ENCODE results near the gene SLC35A3.

Gene SLC35A3

DNA sequence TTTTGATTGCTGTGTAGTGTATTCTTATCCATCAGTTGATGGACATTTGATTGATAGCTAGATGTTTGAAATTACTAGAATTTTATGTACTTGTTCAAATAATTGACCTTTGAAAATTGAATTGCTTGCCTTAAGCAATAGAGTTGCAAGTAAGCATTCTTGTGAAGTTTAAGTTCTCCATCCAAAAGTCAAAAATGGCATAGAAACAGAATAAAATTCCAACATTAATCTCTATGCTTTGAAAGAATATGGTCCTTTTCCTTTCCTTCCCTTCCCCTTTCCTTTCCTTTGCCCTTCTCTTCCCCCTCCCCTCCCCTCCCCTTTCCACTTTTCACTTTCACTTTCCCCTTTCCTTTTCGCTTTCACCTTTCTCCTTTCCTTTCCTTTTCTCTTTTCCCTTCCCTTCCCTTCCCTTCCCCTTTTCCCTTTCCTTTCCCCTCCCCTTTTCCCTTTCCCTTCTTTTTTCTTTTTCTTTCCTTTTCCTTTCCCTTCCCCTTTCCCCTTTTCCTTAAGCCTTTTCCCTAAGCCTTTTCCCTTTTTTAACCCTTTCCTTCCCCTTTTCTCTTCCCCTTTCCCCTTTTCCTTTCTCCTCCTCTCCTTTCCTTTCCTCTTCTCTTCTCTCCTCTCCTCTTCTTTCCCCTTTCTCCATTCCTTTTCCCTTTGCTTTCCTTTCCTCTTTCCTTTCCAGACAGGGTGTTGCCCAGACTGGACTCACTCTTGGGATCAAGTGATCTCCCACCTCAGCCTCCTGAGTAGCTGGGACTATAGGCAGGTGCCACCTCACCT, 95.6 kb downstream of the SLC35A3 start:
- Histone ChIP-seq H3K4me2 (ENCODE audit: low read length) (no peak overlapping the region), H3K4me3 (ENCODE audit: low read length) (no peak overlapping the region), H3K36me3 (ENCODE audit: insufficient read depth, low read length) (peaks cover 70% of the 10 kb centered on the region), H3K9ac (ENCODE audit: low read depth, low read length) (no peak overlapping the region), H3K4me1 (ENCODE audit: control insufficient read depth, insufficient read depth, low read length) (no peaks in the 10 kb centered on the region), H3K9me3 (replicated peaks; ENCODE audit: low read length) (no peaks in the 10 kb centered on the region), H3K27me3 (ENCODE audit: control insufficient read depth, insufficient read depth, low read length) (no peaks in the 10 kb centered on the region)

DNA sequence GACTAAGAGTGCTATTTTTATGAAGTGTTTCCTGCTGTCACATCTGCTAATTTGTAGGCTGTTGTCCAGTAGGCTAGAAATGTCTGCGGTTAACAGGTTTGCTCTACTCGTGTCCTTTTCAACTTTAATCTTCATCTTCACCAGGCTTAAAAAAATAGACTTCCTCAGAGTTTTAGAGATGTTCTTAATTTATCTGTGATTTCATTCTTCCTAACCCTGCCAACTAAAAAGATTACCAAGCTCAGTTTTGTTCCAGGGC, 96.1 kb downstream of the SLC35A3 start:
- Histone ChIP-seq H3K4me1 (ENCODE audit: control insufficient read depth, insufficient read depth, low read length) (no peaks in the 10 kb centered on the region), H3K4me3 (ENCODE audit: low read length) (no peak overlapping the region), H3K36me3 (ENCODE audit: insufficient read depth, low read length) (peaks cover 70% of the 10 kb centered on the region), H3K4me2 (ENCODE audit: low read length) (no peak overlapping the region), H3K27me3 (ENCODE audit: control insufficient read depth, insufficient read depth, low read length) (no peaks in the 10 kb centered on the region), H3K9me3 (replicated peaks; ENCODE audit: low read length) (no peaks in the 10 kb centered on the region), H3K9ac (ENCODE audit: low read depth, low read length) (no peak overlapping the region)

DNA sequence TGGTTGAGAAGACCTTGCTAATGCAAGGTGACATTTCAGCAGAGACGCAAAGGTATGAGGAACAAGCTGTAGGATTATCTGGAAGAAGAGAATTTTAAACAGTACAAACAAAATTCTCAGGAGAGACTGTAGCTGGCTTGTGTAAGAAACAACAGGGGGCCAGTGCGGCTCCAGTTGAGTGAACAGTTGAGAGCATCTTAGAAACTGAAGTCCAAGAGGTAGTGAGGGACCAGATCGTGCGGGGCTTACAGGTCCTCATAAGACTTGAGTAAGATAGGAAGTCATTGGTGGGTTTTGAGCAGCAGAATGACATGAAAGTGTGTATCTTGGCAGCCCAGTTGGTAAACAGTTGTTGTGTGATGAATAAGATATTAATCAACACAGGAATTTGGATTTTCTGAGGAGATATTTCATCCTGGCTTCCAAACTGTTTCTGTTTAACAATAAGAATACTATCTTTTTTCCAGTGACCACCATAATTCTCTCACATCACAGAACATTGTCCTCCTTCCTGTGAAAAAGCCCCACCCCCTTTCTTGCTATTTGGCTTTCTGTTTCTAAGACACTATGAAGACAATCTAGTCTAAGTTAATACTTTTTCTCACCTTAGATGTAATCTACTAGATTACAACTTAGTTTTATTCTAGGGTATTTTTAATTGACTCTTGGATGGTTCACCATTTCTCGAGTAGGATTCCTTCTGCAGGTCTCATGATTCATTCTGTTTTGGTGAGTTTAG, 100.6 kb downstream of the SLC35A3 start:
- no peaks in the 10 kb centered on the region for H3K9me3 ChIP-seq (replicated peaks; ENCODE audit: low read length)
- H3K4me3 ChIP-seq (ENCODE audit: low read length), result no peak overlapping the region
- H3K9ac ChIP-seq (ENCODE audit: low read depth, low read length), result no peak overlapping the region
- no peak overlapping the region for H3K4me2 ChIP-seq (ENCODE audit: low read length)
- H3K36me3 ChIP-seq (ENCODE audit: insufficient read depth, low read length), result peaks cover 72% of the 10 kb centered on the region
- no peaks in the 10 kb centered on the region for H3K4me1 ChIP-seq (ENCODE audit: control insufficient read depth, insufficient read depth, low read length)
- no peaks in the 10 kb centered on the region for H3K27me3 ChIP-seq (ENCODE audit: control insufficient read depth, insufficient read depth, low read length)

GRCh38 chr1:100073531-100073930, 103.7 kb downstream of the SLC35A3 start:
- Histone ChIP-seq H3K36me3 (ENCODE audit: insufficient read depth, low read length) (peaks cover 58% of the 10 kb centered on the region), H3K4me2 (ENCODE audit: low read length) (no peak overlapping the region), H3K27me3 (ENCODE audit: control insufficient read depth, insufficient read depth, low read length) (no peaks in the 10 kb centered on the region), H3K4me1 (ENCODE audit: control insufficient read depth, insufficient read depth, low read length) (no peaks in the 10 kb centered on the region), H3K9me3 (replicated peaks; ENCODE audit: low read length) (no peaks in the 10 kb centered on the region), H3K9ac (ENCODE audit: low read depth, low read length) (no peak overlapping the region), H3K4me3 (ENCODE audit: low read length) (no peak overlapping the region)

- no peaks in the 10 kb centered on the region for H3K27me3 ChIP-seq (ENCODE audit: control insufficient read depth, insufficient read depth, low read length)
- H3K36me3 ChIP-seq (ENCODE audit: insufficient read depth, low read length), result peaks cover 55% of the 10 kb centered on the region
- no peaks in the 10 kb centered on the region for H3K4me1 ChIP-seq (ENCODE audit: control insufficient read depth, insufficient read depth, low read length)
- no peak overlapping the region for H3K4me3 ChIP-seq (ENCODE audit: low read length)
- H3K9ac ChIP-seq (ENCODE audit: low read depth, low read length), result no peak overlapping the region
- no peak overlapping the region for H3K4me2 ChIP-seq (ENCODE audit: low read length)
- H3K9me3 ChIP-seq (replicated peaks; ENCODE audit: low read length), result no peaks in the 10 kb centered on the region
Measured at GRCh38 chr1:100074604-100075395, 105.0 kb downstream of the SLC35A3 start.

DNA sequence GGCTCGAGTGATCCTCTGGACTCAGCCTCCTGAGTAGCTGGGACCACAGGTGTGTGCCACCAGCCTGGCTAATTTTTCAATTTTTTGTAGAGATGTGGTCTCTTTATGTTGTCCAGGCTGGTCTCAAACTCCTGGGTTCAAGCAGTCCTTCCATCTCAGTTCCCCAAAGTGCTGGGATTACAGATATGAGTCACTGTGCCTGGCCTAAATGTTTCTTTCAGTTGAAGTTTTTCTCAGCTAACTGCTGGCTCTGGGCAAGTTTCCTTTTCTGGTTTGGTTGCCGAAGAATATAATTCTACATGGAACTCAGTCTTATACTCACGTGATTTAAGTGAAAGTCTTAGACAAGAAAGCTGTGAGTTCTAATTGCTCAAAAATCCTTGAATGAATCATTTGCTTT, 106.0 kb downstream of the SLC35A3 start:
- Histone ChIP-seq H3K36me3 (ENCODE audit: insufficient read depth, low read length) (peaks cover 55% of the 10 kb centered on the region), H3K4me2 (ENCODE audit: low read length) (no peak overlapping the region), H3K4me1 (ENCODE audit: control insufficient read depth, insufficient read depth, low read length) (no peaks in the 10 kb centered on the region), H3K4me3 (ENCODE audit: low read length) (no peak overlapping the region), H3K9me3 (replicated peaks; ENCODE audit: low read length) (no peaks in the 10 kb centered on the region), H3K9ac (ENCODE audit: low read depth, low read length) (no peak overlapping the region), H3K27me3 (ENCODE audit: control insufficient read depth, insufficient read depth, low read length) (no peaks in the 10 kb centered on the region)

- Histone ChIP-seq H3K9me3 (replicated peaks; ENCODE audit: low read length) (no peaks in the 10 kb centered on the region), H3K4me1 (ENCODE audit: control insufficient read depth, insufficient read depth, low read length) (no peaks in the 10 kb centered on the region), H3K36me3 (ENCODE audit: insufficient read depth, low read length) (peaks cover 58% of the 10 kb centered on the region), H3K4me3 (ENCODE audit: low read length) (no peak overlapping the region), H3K9ac (ENCODE audit: low read depth, low read length) (no peak overlapping the region), H3K27me3 (ENCODE audit: control insufficient read depth, insufficient read depth, low read length) (no peaks in the 10 kb centered on the region), H3K4me2 (ENCODE audit: low read length) (no peak overlapping the region)
Measured at GRCh38 chr1:100076319-100076718, 106.5 kb downstream of the SLC35A3 start.

GRCh38 chr1:100076744-100077143, 106.9 kb downstream of the SLC35A3 start:
- no peaks in the 10 kb centered on the region for H3K27me3 ChIP-seq (ENCODE audit: control insufficient read depth, insufficient read depth, low read length)
- no peak overlapping the region for H3K4me3 ChIP-seq (ENCODE audit: low read length)
- no peak overlapping the region for H3K9ac ChIP-seq (ENCODE audit: low read depth, low read length)
- no peaks in the 10 kb centered on the region for H3K9me3 ChIP-seq (replicated peaks; ENCODE audit: low read length)
- H3K4me2 ChIP-seq (ENCODE audit: low read length), result no peak overlapping the region
- H3K36me3 ChIP-seq (ENCODE audit: insufficient read depth, low read length), result peaks cover 58% of the 10 kb centered on the region
- H3K4me1 ChIP-seq (ENCODE audit: control insufficient read depth, insufficient read depth, low read length), result no peaks in the 10 kb centered on the region

GRCh38 chr1:100077531-100077930, 107.7 kb downstream of the SLC35A3 start:
- no peak overlapping the region for H3K4me2 ChIP-seq (ENCODE audit: low read length)
- H3K27me3 ChIP-seq (ENCODE audit: control insufficient read depth, insufficient read depth, low read length), result no peaks in the 10 kb centered on the region
- H3K9ac ChIP-seq (ENCODE audit: low read depth, low read length), result no peak overlapping the region
- peaks cover 56% of the 10 kb centered on the region for H3K36me3 ChIP-seq (ENCODE audit: insufficient read depth, low read length)
- H3K4me3 ChIP-seq (ENCODE audit: low read length), result no peak overlapping the region
- no peaks in the 10 kb centered on the region for H3K4me1 ChIP-seq (ENCODE audit: control insufficient read depth, insufficient read depth, low read length)
- no peaks in the 10 kb centered on the region for H3K9me3 ChIP-seq (replicated peaks; ENCODE audit: low read length)

DNA sequence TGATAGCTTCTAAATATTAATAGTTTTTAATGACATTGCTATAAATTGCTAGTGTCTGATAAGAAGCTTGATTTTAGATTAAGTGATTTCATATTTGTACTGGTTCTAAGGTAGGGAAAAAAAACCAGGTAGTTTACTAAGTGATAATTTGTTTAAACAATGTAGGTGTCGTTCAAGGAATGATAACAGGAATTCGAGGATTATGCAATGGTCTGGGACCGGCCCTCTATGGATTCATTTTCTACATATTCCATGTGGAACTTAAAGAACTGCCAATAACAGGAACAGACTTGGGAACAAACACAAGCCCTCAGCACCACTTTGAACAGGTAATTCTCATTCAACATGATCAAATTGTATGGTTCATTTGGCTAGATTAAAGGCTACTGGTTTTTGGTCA, 110.5 kb downstream of the SLC35A3 start:
- H3K9ac ChIP-seq (ENCODE audit: low read depth, low read length), result no peak overlapping the region
- H3K9me3 ChIP-seq (replicated peaks; ENCODE audit: low read length), result no peaks in the 10 kb centered on the region
- no peak overlapping the region for H3K4me3 ChIP-seq (ENCODE audit: low read length)
- no peaks in the 10 kb centered on the region for H3K4me1 ChIP-seq (ENCODE audit: control insufficient read depth, insufficient read depth, low read length)
- peaks cover 41% of the 10 kb centered on the region for H3K36me3 ChIP-seq (ENCODE audit: insufficient read depth, low read length)
- H3K27me3 ChIP-seq (ENCODE audit: control insufficient read depth, insufficient read depth, low read length), result no peaks in the 10 kb centered on the region
- no peak overlapping the region for H3K4me2 ChIP-seq (ENCODE audit: low read length)
